Fibroblast of the aortic adventitia (primary cell): ENCODE measurements around the gene SEC14L1. TPM values are rescaled to one million over a fixed set of nuclear protein-coding genes. Genes with fewer than 3 reads are reported as not detected.

Source experiments
- DNase-seq: peaks from one replicate; pipeline ENCODE4 v3.0.0-alpha.2; 2010; ENCODE audit warnings: low read depth
- H3K4me3 ChIP-seq: 2 replicates; pipeline ENCODE4 v1.5.1; 2011; ENCODE audit warnings: low read depth, mild to moderate bottlenecking, control low read depth, low read length, moderate library complexity
- CTCF ChIP-seq: IDR thresholded peaks from 2 replicates; pipeline ENCODE4 v1.5.1; 2011; ENCODE audit warnings: mild to moderate bottlenecking, low read length, control low read depth, inconsistent platforms; ENCODE audit not compliant: insufficient read depth
- total RNA-seq: library from RNA; depleted of rRNA; stranded (reverse); fragments of >200 nt; gene quantifications from 2 replicates; pipeline ENCODE4 v1.2.3, GENCODE V29; 2012; ENCODE audit warnings: low replicate concordance

The SEC14L1 gene
- total RNA-seq, 1 donor = 34.3 TPM

GRCh38 chr17:77117415-77117814 is 23.4 kb upstream of the SEC14L1 start:
- no peak overlapping the region for H3K4me3 ChIP-seq
- DNase-seq = peak; percentile 65
- no peak for TF ChIP-seq CTCF

- H3K4me3 ChIP-seq = no peak overlapping the region
- no peak for TF ChIP-seq CTCF
- no peak for DNase-seq
Measured at GRCh38 chr17:77118251-77118928, 22.4 kb upstream of the SEC14L1 start.

- DNase-seq = no peak
- TF ChIP-seq CTCF = no peak
- no peak overlapping the region for H3K4me3 ChIP-seq
Measured at GRCh38 chr17:77119668-77120301, 21.0 kb upstream of the SEC14L1 start.

GRCh38 chr17:77120868-77121267 is 19.9 kb upstream of the SEC14L1 start:
- no peak for TF ChIP-seq CTCF
- no peak overlapping the region for H3K4me3 ChIP-seq
- DNase-seq = no peak

GRCh38 chr17:77124192-77124889 is 16.4 kb upstream of the SEC14L1 start:
- TF ChIP-seq CTCF = no peak
- no peak overlapping the region for H3K4me3 ChIP-seq
- peak; percentile 69 for DNase-seq

GRCh38 chr17:77125432-77125901 is 15.3 kb upstream of the SEC14L1 start:
- DNase-seq = peak; percentile 88

More at GRCh38 chr17:77125432-77125901, 15.3 kb upstream of the SEC14L1 start:
- no peak overlapping the region for H3K4me3 ChIP-seq
- TF ChIP-seq CTCF = no peak
